H1 (cell line): ENCODE data around the gene ARHGEF11. TPM values are rescaled to one million over a fixed set of nuclear protein-coding genes. Genes with fewer than 3 reads are reported as not detected.

Source experiments
- CTCF ChIA-PET: fragments of 300-600 bp; sonication (Branson Sonifier 250); formaldehyde crosslinking; loops from one replicate; lab custom pipeline; 2021; ENCODE audit not compliant: partially characterized antibody; lab: Charles Lee
- POLR2A ChIA-PET: fragments of 300-600 bp; sonication (Branson Sonifier 250); formaldehyde crosslinking; loops from one replicate; lab custom pipeline; 2021; ENCODE audit warnings: inconsistent platforms; ENCODE audit not compliant: partially characterized antibody; lab: Charles Lee
- DNase-seq, 2 experiments: peaks; one replicate each; pipeline versions ENCODE4 v3.0.0 to v3.0.0-alpha.2; 2010 to 2022; ENCODE audit warnings: low spot score in 2 of 2, low read depth in 1 of 2, mixed read lengths in 1 of 2
- FAIRE-seq: peaks from 2 replicates; lab custom pipeline; 2011; peaks lifted over from hg19 to GRCh38; lab: Jason Lieb, UNC
- H2AFZ ChIP-seq: 2 replicates; pipeline ENCODE4 v1.8.1; 2012; ENCODE audit warnings: low read length, inconsistent platforms
- H2AK5ac ChIP-seq: 2 replicates; pipeline ENCODE4 v1.6.1; 2013; ENCODE audit warnings: low read depth, low read length
- H2BK120ac ChIP-seq: replicated peaks from 2 replicates; pipeline ENCODE3; 2013; ENCODE audit warnings: low read depth, low read length, inconsistent platforms
- H2BK12ac ChIP-seq: 2 replicates; pipeline ENCODE4 v1.6.1; 2013; ENCODE audit warnings: low read depth, low read length
- H2BK15ac ChIP-seq: 2 replicates; pipeline ENCODE4 v1.6.1; 2013; ENCODE audit warnings: low read length
- H2BK20ac ChIP-seq: 2 replicates; pipeline ENCODE4 v1.6.1; 2013; ENCODE audit warnings: low read length
- H2BK5ac ChIP-seq: 2 replicates; pipeline ENCODE4 v1.6.1; 2013; ENCODE audit warnings: low read depth, low read length
- H3K14ac ChIP-seq: 2 replicates; pipeline ENCODE4 v1.6.1; 2013; ENCODE audit warnings: inconsistent platforms; ENCODE audit not compliant: insufficient read length
- H3K18ac ChIP-seq: 2 replicates; pipeline ENCODE4 v1.6.1; 2013; ENCODE audit warnings: low read length; ENCODE audit errors: extremely low read depth
- H3K23ac ChIP-seq: 2 replicates; pipeline ENCODE4 v1.6.1; 2013; ENCODE audit warnings: inconsistent platforms; ENCODE audit not compliant: insufficient read length
- H3K23me2 ChIP-seq: 2 replicates; pipeline ENCODE4 v1.6.1; 2013; ENCODE audit warnings: low read depth, low read length
- H3K27ac ChIP-seq: 2 replicates; pipeline ENCODE4 v1.6.1; 2011; ENCODE audit warnings: low read depth, low read length, inconsistent platforms
- H3K27me3 ChIP-seq, 4 experiments: replicated peaks in 1 of 4; 1 replicate in 1 of 4; 2 replicates in 3 of 4; pipeline versions ENCODE4 v1.6.1 to v1.8.1; 2011 to 2013; ENCODE audit warnings: low read length in 3 of 4, mild to moderate bottlenecking in 3 of 4, inconsistent platforms in 2 of 4, mixed read lengths in 2 of 4, moderate library complexity in 1 of 4; ENCODE audit not compliant: control insufficient read depth in 3 of 4, insufficient read depth in 3 of 4; ENCODE audit errors: extremely low read depth in 1 of 4
- H3K36me3 ChIP-seq, 4 experiments: 2 replicates each; pipeline versions ENCODE4 v1.6.1 to v1.8.1; 2011 to 2013; ENCODE audit warnings: mild to moderate bottlenecking in 4 of 4, low read length in 3 of 4, moderate library complexity in 2 of 4, control low read depth in 1 of 4, inconsistent platforms in 1 of 4; ENCODE audit not compliant: insufficient read depth in 4 of 4, control insufficient read depth in 2 of 4
- H3K4ac ChIP-seq: replicated peaks from 2 replicates; pipeline ENCODE3; 2013; ENCODE audit warnings: low read length, low read depth, mixed read lengths, inconsistent platforms; ENCODE audit not compliant: insufficient read length
- H3K4me1 ChIP-seq, 4 experiments: replicated peaks in 1 of 4; 1 replicate in 1 of 4; 2 replicates in 3 of 4; pipeline versions ENCODE4 v1.6.1 to v1.8.1; 2011 to 2013; ENCODE audit warnings: low read length in 3 of 4, inconsistent platforms in 2 of 4, mixed read lengths in 1 of 4; ENCODE audit not compliant: insufficient read depth in 4 of 4, control insufficient read depth in 3 of 4
- H3K4me2 ChIP-seq, 2 experiments: 2 replicates each; pipeline versions ENCODE4 v1.6.1 to v1.8.1; 2011 to 2013; ENCODE audit warnings: low read depth in 2 of 2, low read length in 2 of 2, control low read depth in 1 of 2, inconsistent platforms in 1 of 2, mild to moderate bottlenecking in 1 of 2; ENCODE audit not compliant: insufficient read depth in 1 of 2
- H3K4me3 ChIP-seq, 4 experiments: fragments of 200-600, 300-600 bp in 1 of 4; sonication (generic), shearing (Covaris generic), sonication (Bioruptor Twin) in 1 of 4; 2 replicates each; pipeline versions ENCODE4 v1.5.1 to v1.8.1; 2011 to 2016; ENCODE audit warnings: low read length in 4 of 4, low read depth in 3 of 4, control low read depth in 2 of 4, inconsistent platforms in 2 of 4, mild to moderate bottlenecking in 2 of 4, mixed read lengths in 1 of 4, moderate library complexity in 1 of 4; ENCODE audit not compliant: insufficient read depth in 2 of 4; ENCODE audit errors: extremely low read depth in 1 of 4
- H3K56ac ChIP-seq: replicated peaks from 2 replicates; pipeline ENCODE3; 2013; ENCODE audit warnings: low read depth, mild to moderate bottlenecking, mixed read lengths, low read length, inconsistent platforms; ENCODE audit not compliant: insufficient read length
- H3K79me1 ChIP-seq: 2 replicates; pipeline ENCODE4 v1.6.1; 2013; ENCODE audit warnings: low read depth, low read length, control low read depth
- H3K79me2 ChIP-seq, 2 experiments: 2 replicates each; pipeline versions ENCODE4 v1.6.1 to v1.8.1; 2012 to 2013; ENCODE audit warnings: low read length in 2 of 2, mild to moderate bottlenecking in 2 of 2, inconsistent platforms in 1 of 2; ENCODE audit not compliant: insufficient read depth in 2 of 2, control insufficient read depth in 1 of 2
- H3K9ac ChIP-seq, 4 experiments: replicated peaks in 1 of 4; 1 replicate in 1 of 4; 2 replicates in 3 of 4; pipeline versions ENCODE4 v1.6.1 to v1.8.1; 2011 to 2013; ENCODE audit warnings: low read depth in 3 of 4, low read length in 3 of 4, control low read depth in 2 of 4, mild to moderate bottlenecking in 2 of 4, moderate library complexity in 2 of 4, inconsistent platforms in 1 of 4; ENCODE audit errors: extremely low read depth in 1 of 4
- H3K9me3 ChIP-seq, 2 experiments: 2 replicates each; pipeline versions ENCODE4 v1.6.1 to v1.8.1; 2012 to 2013; ENCODE audit warnings: mild to moderate bottlenecking in 2 of 2, moderate library complexity in 2 of 2, control low read depth in 1 of 2, inconsistent platforms in 1 of 2, low read depth in 1 of 2, low read length in 1 of 2, mixed read lengths in 1 of 2; ENCODE audit not compliant: insufficient read depth in 2 of 2
- H4K20me1 ChIP-seq, 2 experiments: replicated peaks in 1 of 2; 2 replicates each; pipeline versions ENCODE3 to v1.8.1; 2011 to 2013; ENCODE audit warnings: inconsistent platforms in 2 of 2, low read length in 2 of 2, mild to moderate bottlenecking in 1 of 2; ENCODE audit not compliant: insufficient read depth in 2 of 2, control insufficient read depth in 1 of 2
- H4K5ac ChIP-seq: 2 replicates; pipeline ENCODE4 v1.6.1; 2013; ENCODE audit warnings: low read length, low read depth, mixed read lengths, inconsistent platforms; ENCODE audit not compliant: insufficient read length
- H4K8ac ChIP-seq: 2 replicates; pipeline ENCODE4 v1.8.0; 2013; ENCODE audit warnings: mild to moderate bottlenecking, moderate library complexity, low read length, inconsistent platforms; ENCODE audit not compliant: insufficient read depth; ENCODE audit errors: extremely low read depth
- H4K91ac ChIP-seq: replicated peaks from 2 replicates; pipeline ENCODE3; 2013; ENCODE audit warnings: low read length, mixed read lengths, inconsistent platforms; ENCODE audit not compliant: insufficient read length
- GTF2F1 ChIP-seq: IDR thresholded peaks from 2 replicates; pipeline ENCODE4 v1.6.1; 2012; ENCODE audit warnings: low read depth, low read length, improper control_type of control experiment, borderline replicate concordance
- WGBS, 2 experiments: shearing (Covaris generic) in 1 of 2; methylation state at CpG; one replicate each; pipeline versions ENCODE4 v1.1.6 to v1.1.7; 2013 to 2015; ENCODE audit warnings: low lambda C conversion rate in 2 of 2, mixed read lengths in 2 of 2, inconsistent platforms in 1 of 2, low coverage in 1 of 2, missing lambda C conversion rate in 1 of 2; ENCODE audit not compliant: insufficient replicate concordance in 2 of 2, insufficient coverage in 1 of 2, insufficient read length in 1 of 2; ENCODE audit errors: extremely low coverage in 1 of 2, missing lambda C conversion rate in 1 of 2; 5-methylcytosine and 5-hydroxymethylcytosine counted together
- polyA plus RNA-seq, 7 experiments: library from polyadenylated mRNA; depleted of rRNA in 3 of 7; stranded (reverse) in 5 of 7; unstranded in 2 of 7; fragments of >200 nt in 5 of 7; fragments of 200-250 nt in 2 of 7; gene quantifications; 1 replicate in 5 of 7; 2 replicates in 1 of 7; 4 replicates in 1 of 7; pipeline versions ENCODE4 v1.2.1 to v1.2.3, GENCODE V29; 2011 to 2013; ENCODE audit warnings: missing spikeins in 2 of 7, mixed read lengths in 2 of 7
- total RNA-seq: library from RNA; stranded (reverse); fragmentation: NEBNext Ultra II Directional; extraction: Animal tissue kit (Norgen Biotek cat#: 25700); gene quantifications from 2 replicates; pipeline ENCODE4 v1.2.1, GENCODE V29; 2021

Gene ARHGEF11
- total and polyA plus RNA-seq, 2 of the 8 experiments (the other 6 are each of a cell fraction or from before 2014, with no cell fraction given), result 19.9 to 33.1 TPM

GRCh38 chr1:157006676-157007075 is 38.9 kb downstream of the ARHGEF11 start:
- DNase-seq (peak in 1 of 2 experiments; percentile 41), FAIRE-seq (no peak)
- Histone ChIP-seq H3K56ac (no peak overlapping the region), H3K79me2 (peaks cover 4 to 81% of the 10 kb centered on the region in 2 experiments; a peak in 3 of 4 replicates), H3K4me3 (no peak overlapping the region), H4K91ac (no peak overlapping the region), H3K18ac (no peak overlapping the region), H3K79me1 (peaks cover 3% of the 10 kb centered on the region), H3K36me3 (no peaks in the 10 kb centered on the region), H3K4ac (no peak overlapping the region), H2BK20ac (no peak overlapping the region), H2BK5ac (no peak overlapping the region), H4K20me1 (peaks cover 2 to 12% of the 10 kb centered on the region in 2 experiments), H3K27ac (no peak overlapping the region), H3K9ac (no peak overlapping the region), H2AK5ac (no peak overlapping the region), H3K4me1 (peaks cover 4 to 25% (median 18%) of the 10 kb centered on the region in 4 experiments; a peak in 6 of 7 replicates), H3K9me3 (no peaks in the 10 kb centered on the region), H3K4me2 (no peak overlapping the region), H2AFZ (no peak overlapping the region), H2BK120ac (no peak overlapping the region), H3K23me2 (no peaks in the 10 kb centered on the region), H3K27me3 (no peaks in the 10 kb centered on the region), H2BK12ac (no peak overlapping the region), H4K5ac (no peak overlapping the region), H4K8ac (no peak overlapping the region; the same call in 1 of the 2 replicates), H2BK15ac (no peak overlapping the region), H3K23ac (no peak overlapping the region), H3K14ac (no peak overlapping the region)
- WGBS, 2 experiments, result 72% methylated on average over 2 of the region's 2 CpGs; no CpG with 5 or more reads in 1 of the 2 experiments
- CTCF ChIA-PET, result interaction anchor here (0.9 to 1.1 kb wide), 2 partner anchors 68 to 83 kb away, joined by 4 to 5 read pairs; no protein-coding TSS in a partner anchor
- no peak for TF ChIP-seq GTF2F1
- POLR2A ChIA-PET, result interaction anchor here (0.8 kb wide), 1 partner anchor 37 kb away, joined by 3 read pairs; no protein-coding TSS in a partner anchor
